Thymus (tissue), 11 donors: Measurements from ENCODE around the gene MAD2L1BP. TPM values are rescaled to one million over a fixed set of nuclear protein-coding genes. Genes with fewer than 3 reads are reported as not detected.

Experiments used
- DNase-seq, 9 donors: peaks; one replicate each; pipeline ENCODE4 v3.0.0-alpha.2; 2013; ENCODE audit warnings: low spot score in 9 of 9, low read depth in 6 of 9, missing footprints in 1 of 9
- H3K27ac ChIP-seq, 2 donors: one replicate each; pipeline ENCODE4 v1.5.1; 2013; ENCODE audit warnings: control low read depth in 1 of 2, low read depth in 1 of 2, low read length in 1 of 2, mild to moderate bottlenecking in 1 of 2, moderate library complexity in 1 of 2
- H3K27me3 ChIP-seq, 2 donors: one replicate each; pipeline ENCODE4 v1.5.1; 2013; ENCODE audit warnings: low read length in 1 of 2; ENCODE audit not compliant: control insufficient read depth in 2 of 2, insufficient read depth in 1 of 2
- H3K36me3 ChIP-seq, 2 donors: one replicate each; pipeline ENCODE4 v1.5.1; 2013; ENCODE audit warnings: low read length in 1 of 2, mild to moderate bottlenecking in 1 of 2, moderate library complexity in 1 of 2; ENCODE audit not compliant: control insufficient read depth in 2 of 2, insufficient read depth in 2 of 2
- H3K4me1 ChIP-seq, 2 donors: one replicate each; pipeline ENCODE4 v1.5.1; 2013; ENCODE audit warnings: low read length in 2 of 2; ENCODE audit not compliant: control insufficient read depth in 2 of 2, insufficient read depth in 2 of 2
- H3K4me3 ChIP-seq, 2 donors: one replicate each; pipeline ENCODE4 v1.5.1; 2013; ENCODE audit warnings: low read length in 2 of 2, control low read depth in 1 of 2, mild to moderate bottlenecking in 1 of 2
- H3K9me3 ChIP-seq, 2 donors: one replicate each; pipeline ENCODE4 v1.5.1; 2013; ENCODE audit warnings: low read length in 1 of 2, mild to moderate bottlenecking in 1 of 2; ENCODE audit not compliant: control insufficient read depth in 2 of 2, insufficient read depth in 1 of 2
- WGBS: extraction: QIAGEN DNeasy Blood & Tissue Kit; methylation state at CpG from one replicate; pipeline ENCODE4 v1.1.7; 2013; 5-methylcytosine and 5-hydroxymethylcytosine counted together
- polyA plus RNA-seq: library from polyadenylated mRNA; stranded (reverse); fragments of 200-250 nt; gene quantifications from one replicate; pipeline ENCODE4 v1.2.3, GENCODE V29; 2013
- total RNA-seq: library from RNA; stranded (reverse); fragments of 120-200 nt; gene quantifications from one replicate; pipeline ENCODE4 v1.2.4, GENCODE V29; 2013
- donor health status: healthy.

MAD2L1BP gene
- total and polyA plus RNA-seq, 2 donors = 33.9 to 48.4 TPM

DNA sequence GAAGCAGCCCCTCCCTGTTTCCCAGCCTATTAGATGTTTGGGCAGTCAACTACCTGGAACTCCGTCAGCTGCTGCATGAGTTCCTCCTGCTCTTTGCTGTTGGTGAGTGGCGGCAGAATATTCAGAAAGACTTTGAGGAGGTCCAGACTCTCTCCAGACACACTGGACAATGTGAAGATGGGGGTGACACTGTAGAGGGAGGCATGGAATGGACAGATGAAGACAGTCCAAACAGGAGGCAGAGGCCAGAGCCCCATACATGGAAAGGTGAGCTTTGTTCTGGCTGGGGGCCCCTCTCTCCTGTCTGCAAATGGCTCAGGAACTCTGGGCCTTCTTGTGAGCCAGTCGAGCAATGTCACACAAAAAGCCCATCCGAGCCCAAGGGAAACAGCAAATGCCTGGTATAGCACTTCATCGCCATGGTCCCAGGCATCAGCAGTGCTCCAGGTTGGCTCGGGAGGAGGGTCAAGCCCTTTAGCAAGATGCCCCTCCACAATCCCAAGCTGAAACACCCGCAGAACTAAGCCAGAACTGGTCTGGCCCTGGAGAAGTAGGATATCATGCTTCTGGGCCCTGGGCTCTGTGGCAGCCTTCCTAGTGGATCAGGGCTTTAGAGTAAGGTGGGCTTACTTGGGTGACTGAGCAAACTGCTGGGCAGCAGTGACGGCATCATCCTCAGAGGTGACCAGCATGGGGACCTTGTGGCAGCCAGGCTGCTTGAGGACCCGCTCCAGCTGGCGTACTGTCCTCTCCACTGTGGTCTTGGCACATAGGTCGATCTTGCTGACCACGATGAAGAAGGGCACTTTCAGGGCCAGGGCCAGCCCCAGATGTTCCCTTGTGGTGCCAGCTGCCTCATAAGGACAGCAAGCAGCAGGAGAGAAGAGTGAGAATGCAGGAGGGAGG lies 11.5 kb upstream of the MAD2L1BP start:
- no peak overlapping the region for H3K4me3 ChIP-seq
- 97% methylated on average over 12 of the region's 12 CpGs for WGBS
- peaks cover 0 to 3% of the 10 kb centered on the region in 2 donors for H3K9me3 ChIP-seq
- peaks cover 65 to 73% of the 10 kb centered on the region in 2 donors for H3K36me3 ChIP-seq
- no peak for DNase-seq
- H3K27me3 ChIP-seq = no peaks in the 10 kb centered on the region
- no peak overlapping the region for H3K27ac ChIP-seq
- peaks cover 8 to 19% of the 10 kb centered on the region in 2 donors for H3K4me1 ChIP-seq

- H3K36me3 ChIP-seq = peaks cover 64 to 66% of the 10 kb centered on the region in 2 donors
- DNase-seq = no peak
- H3K27me3 ChIP-seq = no peaks in the 10 kb centered on the region
- peaks cover 8 to 23% of the 10 kb centered on the region in 2 donors for H3K4me1 ChIP-seq
- H3K9me3 ChIP-seq = peaks cover 0 to 3% of the 10 kb centered on the region in 2 donors
- 97% methylated on average over 7 of the region's 7 CpGs for WGBS
- H3K4me3 ChIP-seq = no peak overlapping the region
- no peak overlapping the region for H3K27ac ChIP-seq
Measured at GRCh38 chr6:43624786-43625288, 10.8 kb upstream of the MAD2L1BP start.

GRCh38 chr6:43625393-43625992 lies 10.1 kb upstream of the MAD2L1BP start:
- peaks cover 58 to 59% of the 10 kb centered on the region in 2 donors for H3K36me3 ChIP-seq
- H3K27ac ChIP-seq = no peak overlapping the region
- 98% methylated on average over 16 of the region's 16 CpGs for WGBS
- DNase-seq = no peak
- no peak overlapping the region for H3K4me3 ChIP-seq
- no peaks in the 10 kb centered on the region for H3K27me3 ChIP-seq
- H3K9me3 ChIP-seq = peaks cover 0 to 3% of the 10 kb centered on the region in 2 donors
- H3K4me1 ChIP-seq = peaks cover 11 to 29% of the 10 kb centered on the region in 2 donors

- no peak overlapping the region for H3K4me3 ChIP-seq
- H3K9me3 ChIP-seq = peaks cover 0 to 3% of the 10 kb centered on the region in 2 donors
- H3K4me1 ChIP-seq = peaks cover 11 to 29% of the 10 kb centered on the region in 2 donors
- 92% methylated on average over 5 of the region's 5 CpGs for WGBS
- peak overlapping the region in 1 of 2 donors; percentile 62 for H3K27ac ChIP-seq
- H3K27me3 ChIP-seq = no peaks in the 10 kb centered on the region
- H3K36me3 ChIP-seq = peaks cover 40 to 42% of the 10 kb centered on the region in 2 donors
- DNase-seq = no peak
Measured at GRCh38 chr6:43627008-43627825, 8.4 kb upstream of the MAD2L1BP start.

GRCh38 chr6:43628393-43629103 lies 7.1 kb upstream of the MAD2L1BP start:
- peaks cover 0 to 3% of the 10 kb centered on the region in 2 donors for H3K9me3 ChIP-seq
- no peaks in the 10 kb centered on the region for H3K27me3 ChIP-seq
- H3K4me3 ChIP-seq = peak overlapping the region; percentile 77 to 95
- DNase-seq = peak in 8 of 9 donors; percentile 29 to 75 (median 48)
- H3K4me1 ChIP-seq = peaks cover 11 to 29% of the 10 kb centered on the region in 2 donors
- WGBS = 9% methylated on average over 25 of the region's 25 CpGs
- H3K27ac ChIP-seq = peak overlapping the region; percentile 67 to 83
- peaks cover 28 to 29% of the 10 kb centered on the region in 2 donors for H3K36me3 ChIP-seq

DNA sequence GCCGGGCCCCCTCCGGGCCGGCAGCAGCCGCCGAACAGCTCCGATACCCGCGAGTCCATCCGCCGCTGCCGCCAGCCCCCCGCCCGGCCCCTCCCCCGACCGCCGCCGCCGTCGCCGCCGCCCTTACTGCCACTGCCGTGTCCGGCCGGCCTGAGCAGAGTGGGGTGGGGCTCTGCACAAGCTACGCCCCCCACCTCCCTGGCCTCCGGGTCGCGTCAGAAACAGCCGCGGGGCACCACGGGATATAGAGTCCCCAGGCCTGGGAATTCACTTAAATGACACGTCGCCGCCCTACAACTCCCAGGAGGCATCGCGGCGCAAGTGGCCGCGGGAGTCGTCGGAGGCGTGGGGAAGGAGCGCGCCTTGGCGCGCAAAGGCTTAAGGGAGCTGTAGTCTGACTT lies 6.5 kb upstream of the MAD2L1BP start, which contains the start of gene GTPBP2:
Gene GTPBP2 (minus strand): TSS at position 161 of the 401 bp plus-strand sequence. CDS start 102 bp downstream, at position 59.
- Histone ChIP-seq H3K27me3 (no peaks in the 10 kb centered on the region), H3K9me3 (peaks cover 0 to 3% of the 10 kb centered on the region in 2 donors), H3K27ac (peak within 1 kb of the TSS; percentile 93 to 98), H3K4me1 (peaks cover 11 to 29% of the 10 kb centered on the region in 2 donors), H3K36me3 (peaks cover 22 to 23% of the 10 kb centered on the region in 2 donors), H3K4me3 (peak within 1 kb of the TSS; percentile 77 to 95)
- WGBS = under 1% methylated on average over 46 of the region's 46 CpGs
- DNase-seq = peak; percentile 87 to 98 (median 95)

- Histone ChIP-seq H3K27me3 (no peaks in the 10 kb centered on the region), H3K4me1 (peaks cover 11 to 30% of the 10 kb centered on the region in 2 donors), H3K9me3 (peaks cover 0 to 3% of the 10 kb centered on the region in 2 donors), H3K27ac (peak overlapping the region; percentile 93 to 98), H3K4me3 (peak overlapping the region; percentile 77 to 95), H3K36me3 (peaks cover 16 to 17% of the 10 kb centered on the region in 2 donors)
- WGBS = under 1% methylated on average over 41 of the region's 41 CpGs
- peak; percentile 53 to 91 (median 77) for DNase-seq
Measured at GRCh38 chr6:43629505-43630300, 5.9 kb upstream of the MAD2L1BP start.
